ENCODE data around the gene SRGAP2.
"Not testable (repeated sequence)": the region's sequence is repeated elsewhere in the genome, so short reads cannot be mapped to it uniquely, and the experiment has no call there.

SRGAP2 gene

DNA sequence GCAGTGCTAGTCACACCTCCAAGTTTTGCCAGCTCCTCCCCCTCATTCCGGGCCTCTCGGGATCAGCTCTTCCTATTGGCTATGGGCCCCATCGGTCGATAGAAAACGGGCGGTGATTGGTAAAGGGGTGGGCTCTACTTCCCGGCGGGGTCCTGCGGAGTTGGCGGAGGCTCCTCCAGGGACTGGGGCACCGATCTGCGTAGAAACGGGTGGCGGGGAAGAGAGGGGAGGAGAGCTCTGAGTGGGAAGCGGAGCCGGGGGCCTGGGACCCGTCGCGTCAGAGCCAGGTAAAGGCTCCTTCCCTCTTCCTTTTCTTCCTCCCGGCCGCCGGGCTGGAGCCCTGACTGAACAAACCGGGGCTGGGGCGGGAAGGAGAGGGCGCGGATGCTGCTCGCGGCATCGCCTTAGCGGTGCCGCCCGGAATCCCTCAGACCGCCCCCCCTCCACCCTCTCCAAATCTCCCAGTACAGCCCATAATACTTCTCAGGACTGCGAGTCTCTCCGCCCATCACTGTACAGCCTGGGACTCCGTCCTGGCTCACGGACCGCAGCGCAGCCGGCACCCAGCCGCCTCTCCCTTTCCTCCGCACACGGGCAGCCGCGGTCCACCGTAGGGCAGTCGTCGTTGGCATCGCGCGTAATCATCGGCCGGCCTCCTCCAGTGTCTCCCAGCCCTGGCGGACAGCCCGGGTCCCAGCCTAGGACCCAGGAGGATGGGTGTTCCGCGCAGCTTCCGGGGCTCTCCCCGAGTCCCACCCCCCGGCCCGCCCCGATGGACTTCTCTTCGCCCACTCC is at the start of gene SRGAP2:
Gene SRGAP2 (plus strand): TSS at position 178 of the 795 bp plus-strand sequence. CDS start 2,430 bp downstream, outside the sequence.
- peak; percentile 5 to 29 for DNase-seq (ENCODE audit: low read depth in 1 of 2, low spot score in 1 of 2)

DNA sequence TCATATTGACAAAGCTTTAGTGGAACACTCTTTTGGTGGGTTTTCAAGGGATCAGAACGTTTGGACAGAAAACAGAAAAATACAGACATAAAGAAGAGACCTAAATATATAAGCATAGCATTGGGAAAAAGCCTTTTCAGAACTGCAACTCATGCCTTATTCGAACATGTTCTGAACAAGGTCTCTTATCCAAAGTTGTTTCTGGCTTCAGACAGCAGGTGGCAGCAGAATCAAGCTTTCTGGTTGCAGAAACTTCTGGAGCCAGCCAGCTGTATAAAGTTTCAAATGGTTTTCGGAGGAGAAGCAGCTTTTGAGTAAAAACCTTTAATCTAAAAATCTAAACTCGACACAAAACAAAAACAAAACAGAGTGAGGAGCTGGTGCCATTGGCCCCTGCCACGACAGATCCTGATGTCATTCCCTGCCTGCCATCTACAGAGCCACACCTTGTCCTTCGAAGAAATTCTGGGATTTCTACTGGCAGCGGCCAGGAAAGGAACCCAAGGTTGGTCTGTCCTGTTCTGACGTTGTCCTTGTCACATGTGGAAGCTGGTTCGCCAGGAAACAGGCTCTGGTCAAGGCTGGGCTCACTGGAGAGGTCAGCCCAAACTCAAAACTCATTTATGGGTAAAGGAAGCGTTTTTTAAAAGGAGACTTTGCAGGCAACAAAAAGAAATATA is 35.9 kb upstream of the SRGAP2 start:
- not testable (repeated sequence) for DNase-seq (ENCODE audit: low read depth in 1 of 2, low spot score in 1 of 2)

DNA sequence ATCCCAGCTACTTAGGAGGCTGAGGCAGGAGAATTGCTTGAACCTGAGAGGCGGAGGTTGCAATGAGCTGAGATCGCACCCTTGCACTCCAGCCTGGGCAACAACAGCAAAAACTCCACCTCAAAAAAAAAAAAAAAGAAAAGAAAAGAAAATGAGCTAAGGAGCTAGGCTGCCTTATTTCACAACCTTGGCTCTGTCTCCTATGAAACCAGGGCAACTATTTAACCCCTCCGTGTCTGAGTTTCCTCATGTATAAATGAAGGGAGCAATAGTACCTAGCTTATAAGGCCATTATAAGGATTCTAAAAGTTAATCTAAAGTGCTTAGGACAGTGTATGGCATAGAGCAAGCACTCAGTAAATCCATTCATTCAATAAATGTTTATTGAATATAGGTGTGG is 33.5 kb upstream of the SRGAP2 start:
- not testable (repeated sequence) for DNase-seq (ENCODE audit: low read depth in 1 of 2, low spot score in 1 of 2)

DNA sequence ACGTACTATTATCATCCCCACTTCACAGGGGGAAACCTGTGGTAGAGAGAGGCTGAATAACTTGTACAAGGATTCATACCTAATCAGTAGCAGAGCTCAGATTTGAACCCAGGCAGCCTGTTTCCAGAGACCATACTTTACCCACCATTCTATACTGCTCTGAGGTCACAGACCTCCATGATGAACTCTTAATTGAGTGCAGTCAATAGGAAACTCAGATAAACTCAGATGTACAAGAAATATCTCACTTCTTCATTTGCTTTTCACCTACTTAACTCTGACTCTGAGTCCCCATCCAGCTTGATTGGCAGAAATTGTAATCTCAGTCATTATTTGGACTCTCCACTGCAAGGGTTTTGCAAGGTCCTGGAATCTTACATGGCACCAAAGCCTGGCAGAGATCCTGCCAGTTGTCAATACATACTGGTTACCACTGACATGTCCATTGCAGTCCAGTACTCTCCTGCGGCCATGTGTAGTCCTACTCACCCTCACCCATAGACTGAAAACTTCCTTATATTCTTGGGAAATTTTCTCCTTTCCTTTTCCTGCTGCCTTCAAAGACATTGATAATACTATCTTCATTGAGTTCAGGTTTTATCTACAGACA is 30.1 kb upstream of the SRGAP2 start:
- not testable (repeated sequence) for DNase-seq (ENCODE audit: low read depth in 1 of 2, low spot score in 1 of 2)

DNA sequence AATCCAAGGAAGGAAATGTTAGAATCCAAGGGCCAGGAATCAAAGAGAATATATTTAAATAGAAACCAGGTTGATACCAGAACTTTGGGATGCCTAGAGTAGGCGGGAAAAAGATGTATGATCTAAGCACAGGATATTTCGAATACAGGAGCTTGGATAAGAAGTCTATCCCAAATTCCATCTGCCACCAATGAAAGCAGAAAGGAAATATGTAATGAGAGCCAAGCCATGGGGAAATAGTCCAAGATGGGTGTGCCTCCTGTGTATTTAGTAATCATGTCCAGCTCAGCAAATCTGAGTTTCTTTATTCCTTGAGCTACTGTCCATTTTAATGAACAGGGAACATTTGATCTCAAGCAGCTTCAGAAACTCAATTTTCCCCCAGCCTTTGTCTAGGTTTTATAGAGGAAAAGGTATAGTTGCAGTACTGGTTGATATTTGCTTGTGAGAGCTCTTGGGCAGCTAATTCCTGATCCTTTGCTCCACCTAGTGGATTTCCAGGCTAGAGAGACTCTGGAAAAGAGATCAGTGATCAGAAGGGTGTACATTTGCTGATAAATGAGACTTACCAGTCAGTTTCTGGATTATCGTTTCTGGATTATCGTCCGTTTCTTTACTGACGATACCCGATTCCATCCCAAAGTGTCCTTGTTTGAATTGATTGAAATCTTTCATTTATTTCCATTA is 29.0 kb upstream of the SRGAP2 start:
- not testable (repeated sequence) for DNase-seq (ENCODE audit: low read depth in 1 of 2, low spot score in 1 of 2)

DNA sequence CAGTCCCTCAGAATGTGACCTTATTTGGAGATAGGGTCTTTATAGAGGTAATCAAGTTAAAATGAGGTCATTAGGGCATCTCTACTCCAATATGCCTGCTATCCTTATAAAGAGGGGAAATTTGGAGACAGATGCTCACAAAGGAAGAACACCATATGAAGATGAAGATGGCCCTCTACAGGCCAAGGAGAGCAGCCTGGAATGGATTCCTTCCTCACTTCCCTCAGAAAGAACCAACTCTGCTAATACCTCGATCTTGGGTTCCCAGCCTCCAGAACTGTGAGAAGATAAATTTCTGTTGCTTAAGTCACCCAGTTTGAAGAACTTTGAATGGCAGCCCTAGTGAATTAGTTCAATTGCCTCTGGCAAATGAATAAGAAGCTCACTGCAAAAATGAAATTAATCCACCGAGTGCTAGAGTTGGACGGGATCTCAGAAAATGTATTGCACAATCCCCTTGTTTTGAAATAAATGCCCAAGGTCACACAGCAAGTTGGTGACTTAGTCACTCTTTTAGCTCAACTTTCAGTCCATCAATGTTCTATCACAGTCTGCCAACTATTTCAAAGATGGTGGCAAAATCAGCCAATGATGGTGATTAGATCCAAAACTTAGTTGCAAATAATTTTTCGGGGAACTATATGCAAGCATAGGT is 27.8 kb upstream of the SRGAP2 start:
- DNase-seq (ENCODE audit: low read depth in 1 of 2, low spot score in 1 of 2) = not testable (repeated sequence)

DNA sequence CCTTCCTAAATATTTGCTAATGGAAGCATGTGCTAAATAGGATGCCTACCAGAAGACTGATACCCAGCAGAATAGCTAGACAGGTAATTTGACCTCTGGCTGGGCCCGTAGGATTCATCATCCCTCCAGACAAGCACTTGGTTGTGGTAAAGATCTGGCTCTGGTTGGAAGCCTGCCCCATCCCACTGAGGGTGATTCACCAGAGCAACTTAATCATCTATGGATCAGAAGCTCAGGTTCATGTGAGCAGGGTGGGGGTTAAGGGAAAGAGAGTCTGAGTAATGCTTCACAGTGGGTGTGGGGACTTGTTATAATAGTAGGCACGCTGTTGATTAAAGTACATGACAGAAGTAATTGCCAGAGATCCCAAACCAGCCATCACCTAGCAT is 27.2 kb upstream of the SRGAP2 start:
- not testable (repeated sequence) for DNase-seq (ENCODE audit: low read depth in 1 of 2, low spot score in 1 of 2)

DNA sequence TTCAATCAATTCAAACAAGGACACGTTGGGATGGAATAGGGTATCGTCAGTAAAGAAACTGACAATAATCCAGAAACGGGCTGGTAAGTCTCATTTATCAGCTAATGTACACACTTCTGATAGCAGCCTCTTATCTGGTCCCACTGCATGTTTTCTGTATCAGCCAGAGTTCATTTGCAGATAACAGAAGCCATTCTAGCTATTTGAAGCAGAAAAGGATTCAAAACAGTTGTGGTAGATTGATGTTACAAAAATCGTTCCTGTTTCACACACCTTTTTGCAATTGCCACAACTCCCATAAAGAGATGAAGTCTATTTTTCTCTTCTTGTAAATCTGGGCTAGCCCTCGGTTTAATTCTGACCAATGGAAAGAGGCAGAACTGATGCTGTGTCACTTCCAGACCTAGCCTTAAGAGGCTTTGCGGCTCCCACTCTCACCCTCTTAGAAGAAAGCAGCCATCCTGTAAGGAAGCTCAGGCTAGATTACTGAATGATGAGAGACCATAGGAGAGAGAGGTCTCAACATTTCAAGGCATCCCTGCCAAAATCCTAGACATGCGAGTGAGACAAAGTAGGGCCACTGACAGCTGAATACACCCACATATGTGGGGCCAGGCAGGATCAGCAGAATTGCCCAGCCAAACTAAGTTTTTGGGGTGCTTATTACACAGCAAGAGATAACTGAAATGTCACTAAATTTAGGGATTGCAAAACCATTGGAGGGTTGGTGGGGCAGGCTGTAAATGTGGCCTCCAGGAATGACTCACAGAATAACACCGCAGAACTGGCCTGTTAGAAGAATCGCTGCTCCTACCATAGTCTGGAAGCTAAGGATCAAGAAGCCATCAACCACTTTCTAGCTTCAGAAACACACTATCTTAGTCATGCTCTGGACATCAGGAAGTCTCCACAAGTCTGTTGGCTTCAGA is 25.0 kb upstream of the SRGAP2 start:
- not testable (repeated sequence) for DNase-seq (ENCODE audit: low read depth in 1 of 2, low spot score in 1 of 2)

DNA sequence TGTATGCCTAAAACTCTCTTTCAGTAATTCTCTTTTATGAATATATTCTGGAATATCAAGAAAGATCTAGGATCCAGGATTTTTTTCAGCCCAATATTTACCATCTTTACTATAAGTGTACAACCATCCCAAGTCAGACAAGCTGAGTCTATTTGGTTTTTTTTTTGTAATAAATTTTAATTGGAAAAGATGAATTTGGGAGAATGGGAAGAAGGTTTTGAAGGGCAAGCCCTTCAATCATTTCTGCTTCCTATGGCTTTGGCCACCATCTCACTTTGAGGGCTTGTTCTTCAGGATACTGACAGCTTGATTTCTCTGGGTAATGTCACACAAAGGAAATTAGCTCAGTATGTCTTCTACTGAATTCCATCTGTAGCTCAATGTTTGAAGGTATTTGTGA is 23.7 kb upstream of the SRGAP2 start:
- not testable (repeated sequence) for DNase-seq (ENCODE audit: low read depth in 1 of 2, low spot score in 1 of 2)

DNA sequence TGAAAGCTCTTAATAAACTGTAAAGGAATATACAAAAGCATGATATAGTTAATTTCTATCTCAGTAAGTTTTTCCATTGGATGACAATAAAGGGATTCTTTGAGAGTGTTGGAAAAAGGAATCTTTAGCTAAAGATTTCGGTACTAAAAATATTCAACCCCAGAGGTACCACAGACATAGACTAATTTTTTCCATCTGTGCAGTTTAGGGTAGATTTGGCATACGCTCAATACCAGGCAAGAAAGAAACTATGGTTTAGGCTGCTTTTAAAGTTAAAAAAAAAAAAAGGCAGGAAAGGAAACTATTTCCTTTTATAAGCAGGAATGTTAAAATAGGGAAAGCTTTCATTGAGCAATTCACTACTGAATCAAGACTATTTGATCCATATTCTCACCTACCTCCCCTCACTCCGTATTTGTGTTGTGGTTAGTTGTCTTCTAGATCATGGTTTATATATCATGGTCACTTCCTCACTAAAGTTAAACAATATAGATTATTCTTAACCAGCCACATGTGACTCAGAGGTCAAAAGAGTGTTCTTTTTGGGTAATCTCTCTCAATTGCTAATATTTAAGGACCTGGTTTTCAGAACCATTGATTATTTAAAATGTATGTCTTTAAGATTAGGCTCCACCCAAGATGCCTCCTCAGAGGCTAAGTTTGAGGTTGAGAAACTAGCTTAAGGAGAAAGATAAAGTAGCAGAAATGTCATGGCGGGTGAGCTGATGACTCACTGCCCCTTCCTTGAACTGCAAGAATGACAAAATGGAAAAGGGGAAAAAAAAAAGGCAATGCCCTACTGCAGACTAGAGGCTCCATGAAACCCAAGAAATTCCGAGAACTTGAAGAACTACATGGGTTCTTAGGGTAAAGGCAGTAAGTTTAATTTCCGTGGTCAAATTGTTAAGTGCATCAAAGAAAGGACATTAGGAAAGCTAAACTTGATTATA is 20.7 kb upstream of the SRGAP2 start:
- not testable (repeated sequence) for DNase-seq (ENCODE audit: low read depth in 1 of 2, low spot score in 1 of 2)

DNA sequence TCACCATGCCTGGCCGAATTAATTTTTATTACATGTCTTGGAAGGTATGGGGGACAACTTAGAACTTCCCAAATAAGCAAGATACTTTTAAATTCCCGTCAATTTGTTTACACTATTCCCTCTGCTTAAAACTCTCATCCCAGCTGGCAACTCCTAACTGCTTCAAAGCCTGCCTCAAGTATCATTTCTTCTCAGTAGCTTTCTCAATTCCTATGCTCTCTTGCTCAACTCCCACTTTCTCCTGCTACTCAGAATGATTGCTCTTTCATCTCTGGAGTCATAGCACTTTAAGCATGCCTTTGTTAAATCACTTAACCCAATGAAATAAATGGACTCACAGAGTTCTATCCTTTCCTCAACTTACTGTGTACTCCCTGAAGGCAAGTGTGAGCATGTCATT is 19.6 kb upstream of the SRGAP2 start:
- not testable (repeated sequence) for DNase-seq (ENCODE audit: low read depth in 1 of 2, low spot score in 1 of 2)

DNA sequence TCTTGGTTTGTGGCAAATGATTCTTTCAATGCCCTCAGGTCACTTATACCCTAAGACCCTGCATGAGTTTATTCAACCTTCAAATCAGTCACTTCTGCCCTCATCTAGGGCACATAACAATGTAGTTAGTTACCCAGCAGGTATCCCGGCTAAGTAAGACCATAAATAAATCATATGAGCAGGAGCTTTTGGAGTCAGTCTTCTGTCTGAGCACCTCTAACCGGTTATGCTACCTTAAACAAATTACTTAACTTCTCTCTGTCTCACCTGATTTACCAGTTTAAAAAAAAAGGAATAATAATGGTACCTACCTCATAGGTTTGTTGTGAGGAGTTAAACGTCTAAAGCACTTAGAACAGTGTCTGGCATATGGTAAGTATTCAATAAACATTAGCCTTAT is 17.6 kb upstream of the SRGAP2 start:
- not testable (repeated sequence) for DNase-seq (ENCODE audit: low read depth in 1 of 2, low spot score in 1 of 2)

DNA sequence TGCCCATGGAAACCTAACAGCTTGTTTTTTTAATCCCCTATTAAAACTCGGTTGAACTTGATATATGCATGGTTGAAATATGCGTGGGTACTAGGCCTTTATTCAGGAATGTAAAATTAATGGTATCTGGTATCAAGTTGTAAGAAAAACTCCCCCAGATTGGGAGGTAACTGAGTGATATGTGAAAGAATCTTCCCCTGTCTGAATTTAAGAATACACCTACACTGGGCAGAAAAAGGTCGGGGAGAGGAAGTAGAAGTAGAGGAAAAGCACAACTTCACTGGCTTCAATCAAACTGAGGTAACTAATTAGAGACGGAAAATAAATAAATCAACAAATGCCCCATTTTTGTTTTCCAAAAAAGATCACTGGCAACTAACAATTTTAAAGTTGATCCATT is 16.5 kb upstream of the SRGAP2 start:
- not testable (repeated sequence) for DNase-seq (ENCODE audit: low read depth in 1 of 2, low spot score in 1 of 2)

DNA sequence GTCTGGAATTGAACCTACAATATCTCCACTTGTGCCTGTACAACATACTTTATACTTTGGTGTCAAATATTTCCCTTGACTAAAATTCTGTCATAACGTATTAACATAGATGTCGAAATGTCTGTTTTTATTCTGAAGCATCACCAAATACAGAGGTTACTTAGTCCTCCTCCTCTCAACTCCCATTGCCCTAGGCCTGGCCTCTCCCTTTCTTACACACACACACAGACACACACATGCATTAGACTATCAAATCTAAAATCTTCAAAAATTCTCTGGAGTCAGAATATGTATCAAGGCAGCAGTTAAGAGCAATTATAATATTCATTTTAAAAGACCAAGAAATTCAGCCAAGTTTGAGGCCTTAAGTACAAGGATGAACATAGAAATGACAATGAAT is 8.2 kb upstream of the SRGAP2 start:
- DNase-seq (ENCODE audit: low read depth in 1 of 2, low spot score in 1 of 2) = not testable (repeated sequence)

DNA sequence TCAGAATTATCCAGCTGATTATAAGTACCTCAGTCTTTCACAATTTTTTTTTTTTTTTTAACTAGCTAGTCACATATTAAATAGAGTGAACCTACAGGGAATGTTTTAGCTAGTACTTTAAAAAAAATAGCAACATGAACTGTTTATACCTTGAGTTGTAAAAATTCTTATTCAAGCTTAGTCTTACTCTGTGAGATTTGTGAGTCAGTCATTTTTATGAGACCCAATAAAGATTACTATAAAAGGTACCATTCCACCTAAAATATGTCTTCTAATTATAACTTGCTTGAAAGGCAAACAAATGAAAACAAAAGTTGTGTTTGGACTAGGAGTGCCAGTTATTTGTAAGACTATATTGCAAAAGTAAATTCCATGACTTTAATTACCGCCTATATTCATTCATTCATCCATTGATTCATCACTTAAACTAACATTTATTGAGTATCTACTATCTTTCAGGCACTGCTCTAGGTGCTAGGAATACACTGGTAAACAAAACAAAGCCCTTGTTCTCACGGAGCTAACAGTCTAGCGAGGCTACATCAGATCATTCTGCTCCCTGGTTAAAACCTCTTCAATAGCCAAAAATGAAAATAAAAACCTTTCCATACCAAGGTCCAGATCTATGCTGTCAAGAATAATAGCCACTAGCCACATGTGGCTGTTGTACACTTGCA is 6.5 kb upstream of the SRGAP2 start:
- DNase-seq (ENCODE audit: low read depth in 1 of 2, low spot score in 1 of 2) = not testable (repeated sequence)

DNA sequence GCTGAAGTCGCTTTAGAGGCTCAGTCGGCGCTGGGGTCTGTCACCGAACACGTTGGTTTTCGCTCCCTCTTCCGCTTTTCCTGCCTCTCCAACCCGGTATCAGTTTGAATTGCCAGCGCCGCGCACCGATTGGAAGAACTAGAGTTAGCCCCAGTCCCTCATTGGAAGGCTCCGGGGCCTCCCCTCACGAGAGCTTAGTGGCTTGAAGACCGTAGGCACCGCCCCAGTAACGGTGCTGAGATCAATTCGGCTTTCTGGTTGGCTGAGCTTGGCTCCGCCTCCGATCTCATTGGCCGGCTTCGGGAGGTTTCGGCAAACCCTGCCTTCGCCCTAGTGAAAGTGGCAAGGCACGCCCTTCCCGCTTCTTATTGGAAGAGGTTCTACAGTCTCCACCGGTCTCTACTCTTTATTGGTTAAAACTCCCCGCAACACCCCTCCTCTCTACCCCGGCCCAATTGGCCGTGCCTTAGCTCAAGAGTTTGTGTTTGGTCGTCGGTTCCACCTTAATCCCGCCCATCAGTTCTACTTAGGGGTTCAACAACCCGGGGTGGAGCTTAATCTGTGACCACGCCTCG is 465 bp upstream of the SRGAP2 start, which contains the start of gene FAM72A:
Gene FAM72A (minus strand): TSS at position 51 of the 575 bp plus-strand sequence. CDS start 814 bp downstream, outside the sequence.
- DNase-seq (ENCODE audit: low read depth in 1 of 2, low spot score in 1 of 2) = peak; percentile 84 to 97

DNA sequence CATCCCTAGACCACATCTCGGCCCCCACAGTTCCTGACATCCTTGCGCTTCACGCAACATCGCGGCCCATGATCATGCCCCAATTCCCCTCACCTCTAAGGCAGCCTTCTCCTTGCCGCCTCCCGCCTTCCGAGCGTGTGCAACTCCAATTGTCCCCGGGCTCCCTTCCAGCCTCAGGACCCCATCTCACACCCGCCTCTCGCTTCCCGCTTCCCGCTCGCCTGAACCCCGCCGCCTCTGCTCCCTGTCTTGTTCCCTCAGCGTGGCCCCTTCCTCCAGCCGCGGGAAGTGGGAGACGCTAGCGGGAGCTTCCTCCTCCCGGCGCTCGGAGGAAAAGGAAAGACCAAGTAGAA is 794 bp downstream of the SRGAP2 start:
- not testable (repeated sequence) for DNase-seq (ENCODE audit: low read depth in 1 of 2, low spot score in 1 of 2)

DNA sequence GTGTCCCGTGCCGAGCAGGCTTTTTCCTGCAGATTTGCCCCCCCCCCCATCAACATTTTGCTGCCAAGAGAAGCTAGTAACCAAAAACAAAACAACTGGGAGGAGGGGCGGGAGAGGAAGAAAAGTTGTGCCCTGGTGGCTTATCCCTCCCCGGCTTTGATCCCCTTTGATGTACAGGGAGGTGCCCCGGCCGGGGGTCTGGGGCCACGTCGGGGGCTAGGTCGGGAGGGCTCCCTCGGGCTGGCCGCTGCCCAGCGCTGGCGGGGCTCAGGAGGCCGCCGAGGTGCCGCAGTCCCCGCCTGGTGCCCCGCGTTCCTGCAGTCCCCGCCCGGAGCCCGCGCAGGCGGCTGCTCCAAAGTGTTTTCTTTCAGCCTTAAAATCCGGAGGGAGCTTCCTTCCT is 1.5 kb downstream of the SRGAP2 start:
- DNase-seq (ENCODE audit: low read depth in 1 of 2, low spot score in 1 of 2) = not testable (repeated sequence)
